K562 (cell line): ENCODE data around the gene CDKL5. TPM values are rescaled to one million over a fixed set of nuclear protein-coding genes. Genes with fewer than 3 reads are reported as not detected.

Source experiments
- ATAC-seq: fragments of 200-7000 bp; cut with Tn5 transposase; 3 replicates; pipeline ENCODE4 v1.9.1; 2020; ENCODE audit warnings: moderate library complexity
- BruUV-seq: library from RNA; stranded (reverse); fragments of 400-500 nt; replicated peaks from 2 replicates; lab custom pipeline; 2021; lab: Mats Ljungman, UMichigan
- CTCF ChIA-PET: fragments of 300-600 bp; formaldehyde crosslinking; extraction: SDS; loops from one replicate; lab custom pipeline; 2021; ENCODE audit warnings: low intra/inter-chr PET ratio; lab: Yijun Ruan, JAX
- POLR2A ChIA-PET: fragments of 300-600, 350-650 bp; sonication (Branson Sonifier 250); formaldehyde crosslinking; extraction: SDS; loops from one replicate; lab custom pipeline; 2021; ENCODE audit warnings: antibody characterized with exemption, inconsistent platforms; lab: Yijun Ruan, JAX
- DNase-seq, 4 experiments: peaks; one replicate each; pipeline versions ENCODE4 v3.0.0 to v3.0.0-alpha.2; 2011 to 2018; ENCODE audit warnings: low spot score in 3 of 4, mixed read lengths in 3 of 4; ENCODE audit errors: extremely low read depth in 1 of 4
- FAIRE-seq: peaks from 2 replicates; lab custom pipeline; 2011; peaks lifted over from hg19 to GRCh38; lab: Jason Lieb, UNC
- H2AFZ ChIP-seq: 2 replicates; pipeline ENCODE4 v1.6.0; 2011; ENCODE audit warnings: low read depth, low read length, control low read depth, inconsistent platforms
- H3K27ac ChIP-seq: fragments of 200-600 bp; 3 replicates; pipeline ENCODE4 v1.8.0; 2011; ENCODE audit warnings: low read depth, mild to moderate bottlenecking, control low read depth, inconsistent platforms, low read length, moderate library complexity, mixed read lengths; ENCODE audit errors: extremely low read depth
- H3K27me3 ChIP-seq, 2 experiments: fragments of 300-600 bp in 1 of 2; 2 replicates in 1 of 2; 3 replicates in 1 of 2; pipeline versions ENCODE4 v1.6.0 to v1.8.0; 2011; ENCODE audit warnings: inconsistent platforms in 2 of 2, low read length in 2 of 2, mild to moderate bottlenecking in 1 of 2, mixed read lengths in 1 of 2, moderate library complexity in 1 of 2; ENCODE audit not compliant: control insufficient read depth in 2 of 2, insufficient read depth in 2 of 2
- H3K36me3 ChIP-seq: fragments of 300-600 bp; 3 replicates; pipeline ENCODE4 v1.8.0; 2011; ENCODE audit warnings: mild to moderate bottlenecking, low read length, inconsistent platforms; ENCODE audit not compliant: control insufficient read depth, insufficient read depth
- H3K4me1 ChIP-seq, 2 experiments: fragments of 200-600 bp in 1 of 2; replicated peaks in 1 of 2; 2 replicates in 1 of 2; 3 replicates in 1 of 2; pipeline versions ENCODE4 v1.5.1 to v1.8.0; 2011; ENCODE audit warnings: inconsistent platforms in 2 of 2, low read length in 2 of 2, mild to moderate bottlenecking in 1 of 2, mixed read lengths in 1 of 2, moderate library complexity in 1 of 2; ENCODE audit not compliant: control insufficient read depth in 2 of 2, insufficient read depth in 2 of 2
- H3K4me2 ChIP-seq: 2 replicates; pipeline ENCODE4 v1.6.1; 2011; ENCODE audit warnings: low read length, control low read depth, inconsistent platforms, mixed read lengths; ENCODE audit not compliant: insufficient read depth
- H3K4me3 ChIP-seq: fragments of 200-600 bp; sonication (generic), shearing (Covaris generic); 2 replicates; pipeline ENCODE4 v1.5.1; 2016; ENCODE audit warnings: control low read depth, inconsistent platforms
- H3K79me2 ChIP-seq: fragments of 200-600 bp; 3 replicates; pipeline ENCODE4 v1.8.0; 2011; ENCODE audit warnings: low read length, inconsistent platforms; ENCODE audit not compliant: control insufficient read depth, insufficient read depth
- H3K9ac ChIP-seq, 2 experiments: 2 replicates each; pipeline versions ENCODE4 v1.6.0 to v1.6.1; 2011; ENCODE audit warnings: low read depth in 2 of 2, low read length in 2 of 2, control low read depth in 1 of 2, inconsistent platforms in 1 of 2, mild to moderate bottlenecking in 1 of 2, mixed read lengths in 1 of 2; ENCODE audit not compliant: insufficient read depth in 1 of 2
- H3K9me1 ChIP-seq: one replicate; pipeline ENCODE4 v1.6.0; 2011; ENCODE audit warnings: inconsistent platforms, mild to moderate bottlenecking, low read length, moderate library complexity; ENCODE audit not compliant: control insufficient read depth, insufficient read depth
- H3K9me3 ChIP-seq: replicated peaks from 2 replicates; pipeline ENCODE4 v1.5.1; 2011; ENCODE audit warnings: low read depth, low read length, inconsistent platforms; ENCODE audit not compliant: control insufficient read depth, insufficient read depth
- H4K20me1 ChIP-seq: replicated peaks from 2 replicates; pipeline ENCODE4 v1.6.1; 2011; ENCODE audit warnings: low read length, inconsistent platforms, mixed read lengths; ENCODE audit not compliant: control insufficient read depth, insufficient read depth
- CTCF ChIP-seq, 3 experiments: IDR thresholded peaks in 2 of 3; conservative IDR thresholded peaks in 1 of 3; 2 replicates each; pipeline ENCODE4 v1.5.1; 2011 to 2012; ENCODE audit warnings: low read length in 3 of 3, mild to moderate bottlenecking in 3 of 3, control low read depth in 2 of 3, improper control_type of control experiment in 1 of 3, inconsistent platforms in 1 of 3, low read depth in 1 of 3, mixed read lengths in 1 of 3, moderate library complexity in 1 of 3; ENCODE audit not compliant: insufficient read depth in 2 of 3
- CTCFL ChIP-seq: IDR thresholded peaks from 2 replicates; pipeline ENCODE4 v1.6.1; 2011; ENCODE audit warnings: borderline replicate concordance, low read depth, mild to moderate bottlenecking, moderate library complexity, low read length; ENCODE audit not compliant: insufficient read depth, poor library complexity, severe bottlenecking
- ELF2 ChIP-seq: fragments of 250-450 bp; sonication (Bioruptor Pico); IDR thresholded peaks from 2 replicates; pipeline ENCODE4 v1.5.0; 2021; ENCODE audit warnings: mild to moderate bottlenecking
- RBM15 ChIP-seq: fragments of 200-400 bp; formaldehyde crosslinking; IDR thresholded peaks from 2 replicates; pipeline ENCODE4 v1.6.1; 2018; ENCODE audit warnings: mild to moderate bottlenecking, low read length, moderate library complexity; ENCODE audit not compliant: insufficient read depth
- ZNF780A ChIP-seq: fragments of 250-450 bp; sonication (Bioruptor Pico); IDR thresholded peaks from 2 replicates; pipeline ENCODE4 v1.5.0; 2021; ENCODE audit warnings: mild to moderate bottlenecking
- WGBS: fragments of 100-300 bp; shearing (Covaris generic); methylation state at CpG from one replicate; pipeline ENCODE4 v1.1.6; 2016; ENCODE audit warnings: low coverage, mixed read lengths; ENCODE audit not compliant: insufficient coverage; ENCODE audit errors: missing lambda C conversion rate; 5-methylcytosine and 5-hydroxymethylcytosine counted together
- in situ Hi-C: fragments of 300-500 bp; cut with MboI; formaldehyde crosslinking; loops from 4 replicates; pipeline ENCODE4 v1.15.0; 2018; ENCODE audit warnings: inconsistent platforms, mixed read lengths
- intact Hi-C: fragments of 100-400 bp; cut with micrococcal nuclease; formaldehyde crosslinking; loops from 2 replicates; pipeline ENCODE4 v1.14.2; 2022
- polyA plus RNA-seq, 8 experiments: library from polyadenylated mRNA; depleted of rRNA in 4 of 8; stranded (reverse) in 5 of 8; unstranded in 3 of 8; fragments of >200 nt; fragmentation: Nextera tagmentation in 2 of 8; fragmentation: Illumina TruSeq in 1 of 8; extraction: Ambion mirVana in 2 of 8; extraction: Trizol in 1 of 8; gene quantifications; 2 replicates each; pipeline versions ENCODE4 v1.2.1 to v1.2.3, GENCODE V29; 2011 to 2014; ENCODE audit warnings: inconsistent platforms in 1 of 8, missing spikeins in 1 of 8
- total RNA-seq, 7 experiments: library from RNA; depleted of rRNA in 6 of 7; stranded (reverse); fragments of >200 nt in 6 of 7; fragmentation: Illumina TruSeq in 2 of 7; extraction: Trizol in 2 of 7; gene quantifications; 2 replicates each; pipeline versions ENCODE4 v1.2.1 to v1.2.3, GENCODE V29; 2011 to 2021; ENCODE audit warnings: low replicate concordance in 1 of 7

Gene CDKL5
- total and polyA plus RNA-seq, 9 of the 15 experiments (the other 6 are each of a cell fraction or from before 2014, with no cell fraction given) = under 0.01 to 0.21 (median 0.04) TPM

GRCh38 chrX:18676470-18676869 lies 251.1 kb downstream of the CDKL5 start:
- ATAC-seq (peak; percentile 67), DNase-seq (peak; percentile 43 to 49 (median 46)), FAIRE-seq (peak; percentile 74)
- Histone ChIP-seq H3K27me3 (no peaks in the 10 kb centered on the region), H3K9me1 (no peaks in the 10 kb centered on the region), H3K79me2 (no peaks in the 10 kb centered on the region), H3K9me3 (no peaks in the 10 kb centered on the region), H2AFZ (peak overlapping the region; percentile 10; the same call in 1 of the 2 replicates), H4K20me1 (no peaks in the 10 kb centered on the region), H3K27ac (no peak overlapping the region), H3K9ac (no peak overlapping the region), H3K4me2 (0 out of 2 replicates have a peak overlapping the region, but pooled peaks have one; percentile 64), H3K36me3 (no peaks in the 10 kb centered on the region), H3K4me3 (no peak overlapping the region), H3K4me1 (peaks cover 0 to 10% of the 10 kb centered on the region in 2 experiments; a peak in 3 of 5 replicates)
- intact Hi-C loops = no loop called here
- in situ Hi-C loops = no loop called here
- no TSS peak for BruUV-seq
- ChIA-PET POLR2A (no interaction called here), CTCF (interaction anchor here (0.7 kb wide), 1 partner anchor 9 kb away, joined by 3 read pairs; no protein-coding TSS in a partner anchor)
- WGBS = 4% methylated on average over 9 of the region's 11 CpGs
- TF ChIP-seq ZNF780A (CRISPR knock-in tag) (no peak), CTCF (IDR thresholded peaks at IDR 0.05 in 2 of 3, conservative IDR thresholded peaks at IDR 0.05 in 1 of 3; ENCODE audit: insufficient read depth in 2 of 3, low read depth in 1 of 3, low read length in 3 of 3) (peak in 2 of 3 experiments; percentile 42 to 48; a peak in 3 of 6 replicates), RBM15 (no peak), CTCFL (peak; percentile 11), ELF2 (no peak)
